Smooth muscle cell (in vitro differentiated cells): ENCODE measurements around the gene ZNF253. TPM values are rescaled to one million over a fixed set of nuclear protein-coding genes. Genes with fewer than 3 reads are reported as not detected.
A peak's percentile ranks its signal among the peaks of the same experiment; 100 is the strongest.
"Not testable (repeated sequence)": the region's sequence is repeated elsewhere in the genome, so short reads cannot be mapped to it uniquely, and the experiment has no call there.

Experiments
- DNase-seq: peaks from one replicate; lab custom pipeline; 2025; ENCODE audit not compliant: unreplicated experiment; lab: John Stamatoyannopoulos, UW
- H2AFZ ChIP-seq: fragments of 200-600 bp; sonication (generic); 2 replicates; pipeline ENCODE4 v1.6.0; 2016; ENCODE audit warnings: antibody characterized with exemption, low read depth, mild to moderate bottlenecking
- H3F3A ChIP-seq: fragments of 200-600 bp; sonication (generic); 2 replicates; pipeline ENCODE4 v1.6.0; 2017; ENCODE audit warnings: antibody characterized with exemption, low read depth
- H3K27ac ChIP-seq: fragments of 200-600 bp; sonication (generic); 2 replicates; pipeline ENCODE4 v1.5.1; 2016; ENCODE audit warnings: low read depth, mild to moderate bottlenecking
- H3K27me3 ChIP-seq: fragments of 200-600 bp; sonication (generic); 2 replicates; pipeline ENCODE4 v1.6.1; 2016; ENCODE audit warnings: low read depth, mild to moderate bottlenecking
- H3K36me3 ChIP-seq: fragments of 200-600 bp; sonication (generic); 2 replicates; pipeline ENCODE4 v1.5.1; 2016; ENCODE audit warnings: low read depth
- H3K4me1 ChIP-seq: fragments of 200-600 bp; sonication (generic); 2 replicates; pipeline ENCODE4 v1.5.1; 2016; ENCODE audit warnings: low read depth
- H3K4me2 ChIP-seq: fragments of 200-600 bp; sonication (generic); 2 replicates; pipeline ENCODE4 v1.6.0; 2016; ENCODE audit warnings: mild to moderate bottlenecking
- H3K4me3 ChIP-seq: fragments of 200-600 bp; sonication (generic); 2 replicates; pipeline ENCODE4 v1.5.1; 2016; ENCODE audit warnings: mild to moderate bottlenecking
- H3K79me2 ChIP-seq: fragments of 200-600 bp; sonication (generic); 2 replicates; pipeline ENCODE4 v1.6.0; 2016; ENCODE audit warnings: low read depth, mild to moderate bottlenecking
- H3K9ac ChIP-seq: fragments of 200-600 bp; sonication (generic); 2 replicates; pipeline ENCODE4 v1.6.0; 2016; ENCODE audit warnings: low read depth
- H3K9me3 ChIP-seq: fragments of 200-600 bp; sonication (generic); replicated peaks from 2 replicates; pipeline ENCODE4 v1.5.1; 2016; ENCODE audit warnings: low read depth
- H4K20me1 ChIP-seq: fragments of 200-600 bp; sonication (generic); 2 replicates; pipeline ENCODE4 v1.6.0; 2016; ENCODE audit warnings: low read depth
- CTCF ChIP-seq: fragments of 200-600 bp; sonication (generic); IDR thresholded peaks from 2 replicates; pipeline ENCODE4 v1.5.1; 2017; ENCODE audit warnings: borderline replicate concordance, mild to moderate bottlenecking, antibody characterized with exemption; ENCODE audit not compliant: insufficient read depth, poor library complexity, severe bottlenecking
- WGBS: methylation state at CpG from one replicate; pipeline ENCODE4 v1.1.7; 2016; ENCODE audit warnings: low lambda C conversion rate; 5-methylcytosine and 5-hydroxymethylcytosine counted together
- polyA plus RNA-seq: library from polyadenylated mRNA; unstranded; fragments of >200 nt; fragmentation: Nextera tagmentation; extraction: Ambion mirVana; gene quantifications from 2 replicates; pipeline ENCODE4 v1.2.1, GENCODE V29; 2016
- total RNA-seq: library from RNA; depleted of rRNA; stranded (reverse); fragments of >200 nt; gene quantifications from 2 replicates; pipeline ENCODE4 v1.2.3, GENCODE V29; 2014

Gene ZNF253
- total and polyA plus RNA-seq, 2 experiments from 2014 or later, result 7.9 to 11.7 TPM

DNA sequence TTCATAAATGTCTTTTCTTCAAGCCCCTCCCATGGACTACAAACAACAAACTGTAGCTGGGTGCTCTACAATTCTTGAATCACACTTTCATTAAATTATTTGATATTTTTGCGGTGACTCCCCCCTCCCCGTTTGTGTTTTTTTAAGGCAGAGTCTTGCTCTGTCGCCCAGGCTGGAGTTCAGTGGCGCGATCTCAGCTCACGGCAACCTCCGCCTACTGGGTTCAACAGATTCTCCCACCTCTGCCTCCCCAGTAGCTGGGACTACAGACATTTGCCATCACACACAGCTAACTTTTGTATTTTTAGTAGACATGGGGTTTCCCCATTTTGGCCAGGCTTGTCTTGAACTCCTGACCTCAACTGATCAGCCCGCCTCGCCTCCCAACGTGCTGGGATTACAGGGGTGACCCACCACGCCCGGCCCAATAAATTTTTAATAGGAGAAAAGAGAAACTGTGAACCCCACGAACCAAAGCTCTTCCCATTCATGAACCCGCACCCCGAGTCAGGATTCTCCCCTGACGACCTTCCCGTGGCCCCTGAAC lies 44.8 kb upstream of the ZNF253 start:
- TF ChIP-seq CTCF, result no peak
- Histone ChIP-seq H3K27me3 (no peaks in the 10 kb centered on the region), H3K27ac (peak overlapping the region; percentile 90), H3K4me3 (peak overlapping the region; percentile 81), H3K79me2 (peaks cover 52% of the 10 kb centered on the region), H3K9ac (peak overlapping the region; percentile 84), H2AFZ (peak overlapping the region; percentile 82), H3K36me3 (no peaks in the 10 kb centered on the region), H3K9me3 (no peaks in the 10 kb centered on the region), H3K4me2 (peak overlapping the region; percentile 83), H3K4me1 (no peaks in the 10 kb centered on the region), H3F3A (no peaks in the 10 kb centered on the region), H4K20me1 (peaks cover 15% of the 10 kb centered on the region)
- no peak for DNase-seq
- 30% methylated on average over 17 of the region's 17 CpGs for WGBS

DNA sequence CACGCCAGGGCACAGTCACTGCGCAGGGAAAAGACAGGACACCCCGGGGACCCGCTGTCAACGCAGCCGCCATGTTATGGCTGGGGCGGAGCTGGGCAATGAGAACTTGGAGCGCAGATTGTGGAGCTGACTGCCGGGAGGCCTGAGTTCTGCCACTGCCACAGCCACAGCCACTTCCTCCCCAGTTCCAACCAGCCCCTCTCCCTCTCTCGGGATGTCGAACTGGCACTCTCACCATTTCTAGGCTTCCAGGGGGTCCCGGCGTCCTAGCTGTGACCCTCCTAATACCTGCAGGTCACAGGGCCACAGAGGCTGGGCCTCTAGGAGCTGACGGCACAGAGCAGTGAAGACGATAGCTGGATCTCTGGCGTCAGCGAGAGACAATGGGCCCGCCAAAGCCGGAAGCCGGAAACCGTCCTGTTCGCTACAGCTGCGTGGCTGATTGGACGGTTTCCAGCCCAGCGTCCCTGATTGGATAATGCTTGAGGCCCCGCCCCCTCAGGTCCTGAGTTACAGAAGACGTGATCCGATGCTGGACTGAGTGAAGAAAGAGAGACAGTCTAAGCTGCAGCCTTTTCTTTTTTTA lies 44.2 kb upstream of the ZNF253 start, which contains the start of gene ZNF506:
ZNF506 (minus strand) TSS at position 385 of the 586 bp plus-strand sequence; CDS start at position 238, 147 bp downstream.
- TF ChIP-seq CTCF, result no peak
- peak; percentile 16 for DNase-seq

DNA sequence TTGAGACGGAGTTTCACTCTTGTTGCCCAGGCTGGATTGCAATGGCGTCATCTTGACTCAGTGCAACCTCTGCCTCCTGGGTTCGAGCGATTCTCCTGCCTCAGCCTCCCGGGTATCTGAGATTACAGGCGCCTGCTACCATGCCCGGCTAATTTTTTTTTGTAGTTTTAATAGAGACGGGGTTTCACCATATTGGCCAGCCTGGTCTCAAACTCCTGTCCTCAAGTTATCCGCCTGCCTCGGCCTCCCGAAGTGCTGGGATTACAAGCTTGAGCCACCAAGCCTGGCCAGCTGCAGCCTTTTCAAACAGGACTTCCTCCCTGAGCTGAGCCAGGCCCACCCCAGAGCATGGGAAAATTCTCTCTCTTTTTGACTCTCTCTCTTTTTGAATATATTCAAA lies 43.7 kb upstream of the ZNF253 start:
- H2AFZ ChIP-seq, result peak overlapping the region; percentile 61
- H3K9ac ChIP-seq, H3K36me3 ChIP-seq, H3K4me1 ChIP-seq, H3K9me3 ChIP-seq, DNase-seq, H3K27me3 ChIP-seq, H4K20me1 ChIP-seq, H3K27ac ChIP-seq, H3F3A ChIP-seq: not testable (repeated sequence)
- H3K4me3 ChIP-seq, result peak overlapping the region; percentile 81
- 54% methylated on average over 11 of the region's 11 CpGs for WGBS
- peaks cover 41% of the 10 kb centered on the region for H3K79me2 ChIP-seq
- H3K4me2 ChIP-seq, result peak overlapping the region; percentile 83

More for the DNA sequence above, 44.2 kb upstream of the ZNF253 start, which contains the start of gene ZNF506:
- no peaks in the 10 kb centered on the region for H3K36me3 ChIP-seq
- no peaks in the 10 kb centered on the region for H3F3A ChIP-seq
- peak within 1 kb of the TSS; percentile 84 for H3K9ac ChIP-seq
- H3K79me2 ChIP-seq, result peaks cover 46% of the 10 kb centered on the region
- H3K4me1 ChIP-seq, result no peaks in the 10 kb centered on the region
- H3K4me2 ChIP-seq, result peak within 1 kb of the TSS; percentile 83
- H3K9me3 ChIP-seq, result no peaks in the 10 kb centered on the region
- peak within 1 kb of the TSS; percentile 81 for H3K4me3 ChIP-seq
- peak within 1 kb of the TSS; percentile 82 for H2AFZ ChIP-seq
- peak within 1 kb of the TSS; percentile 90 for H3K27ac ChIP-seq
- 13% methylated on average over 28 of the region's 28 CpGs for WGBS
- no peaks in the 10 kb centered on the region for H3K27me3 ChIP-seq
- H4K20me1 ChIP-seq, result peaks cover 12% of the 10 kb centered on the region

GRCh38 chr19:19823916-19824315 lies 41.8 kb upstream of the ZNF253 start:
- DNase-seq, result no peak
- no peak overlapping the region for H2AFZ ChIP-seq
- no peaks in the 10 kb centered on the region for H3K4me1 ChIP-seq
- H4K20me1 ChIP-seq, result peaks cover under 1% of the 10 kb centered on the region
- no peaks in the 10 kb centered on the region for H3K36me3 ChIP-seq
- H3K9ac ChIP-seq, result no peak overlapping the region
- H3K4me3 ChIP-seq, result no peak overlapping the region
- no peak for TF ChIP-seq CTCF
- H3K27me3 ChIP-seq, result no peaks in the 10 kb centered on the region
- peaks cover 21% of the 10 kb centered on the region for H3K79me2 ChIP-seq
- no peaks in the 10 kb centered on the region for H3K9me3 ChIP-seq
- WGBS, result 86% methylated on average over 2 of the region's 2 CpGs
- H3K27ac ChIP-seq, result no peak overlapping the region
- no peak overlapping the region for H3K4me2 ChIP-seq
- no peaks in the 10 kb centered on the region for H3F3A ChIP-seq
